IMR-90 (cell line): ENCODE data around the gene ITSN1.

Source experiments
- POLR2A ChIP-seq: IDR thresholded peaks from 2 replicates; pipeline ENCODE4 v1.6.1; 2012; ENCODE audit warnings: mild to moderate bottlenecking, low read depth, low read length
- SMC3 ChIP-seq: fragments of 150-350 bp; IDR thresholded peaks from 2 replicates; pipeline ENCODE4 v1.6.1; 2016; ENCODE audit warnings: low read depth, mild to moderate bottlenecking, antibody characterized with exemption, low read length, moderate library complexity
- TF ChIP-seq, protein P1 (sequence below): conservative IDR thresholded peaks from 2 replicates; pipeline ENCODE4 v1.5.1; 2012; ENCODE audit warnings: mild to moderate bottlenecking, low read depth, low read length, improper control_type of control experiment
- TF ChIP-seq, protein P2 (sequence below): fragments of 150-350 bp; IDR thresholded peaks from 2 replicates; pipeline ENCODE4 v1.6.1; 2017; ENCODE audit warnings: mild to moderate bottlenecking, antibody characterized with exemption, low read length, low read depth

DNA sequence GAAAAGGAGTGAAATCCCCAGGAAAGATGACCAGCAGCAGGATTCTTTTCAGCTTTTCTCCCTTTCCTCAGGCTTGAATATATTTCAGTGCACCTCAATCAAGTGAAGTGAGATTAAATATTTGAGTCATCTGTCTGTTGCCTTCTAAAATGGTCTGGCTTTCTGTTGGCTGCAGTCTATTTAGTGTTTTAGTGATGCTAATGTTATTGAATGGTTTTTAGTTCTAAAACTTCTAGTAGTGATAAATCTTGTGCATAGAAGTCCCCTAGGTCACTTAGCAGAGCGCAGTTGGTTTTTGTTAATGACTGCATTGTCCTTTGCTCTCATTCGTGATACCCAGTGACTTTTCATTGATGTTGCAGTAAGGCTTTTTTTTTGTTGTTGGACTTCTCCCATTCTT is 53.5 kb downstream of the ITSN1 start:
- TF ChIP-seq POLR2A (no peak), SMC3 (no peak)
- TF ChIP-seq, protein P1, sequence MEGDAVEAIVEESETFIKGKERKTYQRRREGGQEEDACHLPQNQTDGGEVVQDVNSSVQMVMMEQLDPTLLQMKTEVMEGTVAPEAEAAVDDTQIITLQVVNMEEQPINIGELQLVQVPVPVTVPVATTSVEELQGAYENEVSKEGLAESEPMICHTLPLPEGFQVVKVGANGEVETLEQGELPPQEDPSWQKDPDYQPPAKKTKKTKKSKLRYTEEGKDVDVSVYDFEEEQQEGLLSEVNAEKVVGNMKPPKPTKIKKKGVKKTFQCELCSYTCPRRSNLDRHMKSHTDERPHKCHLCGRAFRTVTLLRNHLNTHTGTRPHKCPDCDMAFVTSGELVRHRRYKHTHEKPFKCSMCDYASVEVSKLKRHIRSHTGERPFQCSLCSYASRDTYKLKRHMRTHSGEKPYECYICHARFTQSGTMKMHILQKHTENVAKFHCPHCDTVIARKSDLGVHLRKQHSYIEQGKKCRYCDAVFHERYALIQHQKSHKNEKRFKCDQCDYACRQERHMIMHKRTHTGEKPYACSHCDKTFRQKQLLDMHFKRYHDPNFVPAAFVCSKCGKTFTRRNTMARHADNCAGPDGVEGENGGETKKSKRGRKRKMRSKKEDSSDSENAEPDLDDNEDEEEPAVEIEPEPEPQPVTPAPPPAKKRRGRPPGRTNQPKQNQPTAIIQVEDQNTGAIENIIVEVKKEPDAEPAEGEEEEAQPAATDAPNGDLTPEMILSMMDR, result no peak
- TF ChIP-seq, protein P2, sequence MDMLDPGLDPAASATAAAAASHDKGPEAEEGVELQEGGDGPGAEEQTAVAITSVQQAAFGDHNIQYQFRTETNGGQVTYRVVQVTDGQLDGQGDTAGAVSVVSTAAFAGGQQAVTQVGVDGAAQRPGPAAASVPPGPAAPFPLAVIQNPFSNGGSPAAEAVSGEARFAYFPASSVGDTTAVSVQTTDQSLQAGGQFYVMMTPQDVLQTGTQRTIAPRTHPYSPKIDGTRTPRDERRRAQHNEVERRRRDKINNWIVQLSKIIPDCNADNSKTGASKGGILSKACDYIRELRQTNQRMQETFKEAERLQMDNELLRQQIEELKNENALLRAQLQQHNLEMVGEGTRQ, result no peak
